Heart left ventricle (tissue), 13 donors: ENCODE results near the gene LILRA1.

ENCODE experiments used
- CTCF ChIP-seq, 12 donors: fragments of 200-600 bp; sonication (generic) in 4 of 12; IDR thresholded peaks; one replicate each; pipeline versions ENCODE4 v1.5.0 to v1.8.0; 2018 to 2022; ENCODE audit warnings: antibody characterized with exemption in 12 of 12, mild to moderate bottlenecking in 5 of 12
- POLR2A ChIP-seq, 2 donors: fragments of 450-650 bp; IDR thresholded peaks; one replicate each; pipeline ENCODE4 v1.6.1; 2017; ENCODE audit warnings: antibody characterized with exemption in 2 of 2, mild to moderate bottlenecking in 2 of 2, moderate library complexity in 2 of 2
- donor health status: ischemic (EF 13 %, LVEDD 7.1; RV severe dilation, severe dysfunction).
- donor health status: DM: no; HTN: yes; CAD: no.
- donor health status: DM: no; HTN: no; CAD: no.
- donor health status: ischemic (EF 25% LVEDD 6.9; RV normal size, moderate dysfunction).
- donor health status: ischemic (EF 25% LVEDD 5.7; RV mildly dilated, moderate dysfunction).
- donor health status: ischemic (EF 35%, LVEDD 5.7; RV mildly dilated, moderate dysfunction).
- donor health status: nonischemic (EF 11% LVEDD 7.7; RV severe dilation, severe dysfunction).
- donor health status: DM: yes; HTN: yes; CAD: no.
- donor health status: PGD.
- donor health status: ischemic (EF 29% LVEDD 5.4; RV normal size, mild dysfunction).
- donor health status: nonischemic (EF 23%, LVEDD 6.1; RV moderate dilation, normal function).

- no peak for TF ChIP-seq CTCF (IDR thresholded peaks at IDR 0.05)
- TF ChIP-seq POLR2A (IDR thresholded peaks at IDR 0.05): no peak
Measured at GRCh38 chr19:54548806-54549205, 44.6 kb upstream of the LILRA1 start.
